Measurements from ENCODE around the gene HSD11B2.

GRCh38 chr16:67438824-67439393 is 8.0 kb downstream of the HSD11B2 start:
- TF ChIP-seq CTCF (IDR thresholded peaks at IDR 0.05; ENCODE audit: low read depth, low read length, poor library complexity, severe bottlenecking) (no peak), EZH2phosphoT487 (IDR thresholded peaks at IDR 0.05; ENCODE audit: borderline replicate concordance, low read length) (no peak)

Data from DOHH2 (cell line).